Peyer's patch (tissue), 4 donors: ENCODE measurements around the gene SYCN. TPM values are rescaled to one million over a fixed set of nuclear protein-coding genes. Genes with fewer than 3 reads are reported as not detected.

Source experiments
- DNase-seq, 3 donors: peaks; one replicate each; pipeline ENCODE4 v3.0.0-alpha.2; 2017 to 2019
- H3K27ac ChIP-seq, 4 donors: fragments of 200-600 bp; sonication (generic); one replicate each; pipeline ENCODE4 v1.5.1; 2016 to 2019
- H3K27me3 ChIP-seq, 2 donors: fragments of 200-600 bp; sonication (generic); one replicate each; pipeline ENCODE4 v1.5.1; 2019
- H3K36me3 ChIP-seq, 3 donors: fragments of 200-600 bp; sonication (generic); one replicate each; pipeline ENCODE4 v1.5.1; 2016 to 2019
- H3K4me1 ChIP-seq, 4 donors: fragments of 200-600 bp; sonication (generic); one replicate each; pipeline ENCODE4 v1.5.1; 2016 to 2019
- H3K4me3 ChIP-seq, 4 donors: fragments of 200-600 bp; sonication (generic); 1 replicate in 3 of 4; 2 replicates in 1 of 4; pipeline ENCODE4 v1.5.1; 2016 to 2019; ENCODE audit warnings: mild to moderate bottlenecking in 1 of 4
- H3K9me3 ChIP-seq, 4 donors: fragments of 200-600 bp; sonication (generic); one replicate each; pipeline ENCODE4 v1.5.1; 2016 to 2019; ENCODE audit warnings: mild to moderate bottlenecking in 1 of 4
- CTCF ChIP-seq, 6 experiments: fragments of 450-650 bp in 4 of 6; fragments of 200-600 bp in 2 of 6; sonication (generic) in 1 of 6; IDR thresholded peaks; one replicate each; pipeline ENCODE4 v1.5.1; 2017 to 2019; ENCODE audit warnings: antibody characterized with exemption in 6 of 6, mild to moderate bottlenecking in 3 of 6, moderate library complexity in 1 of 6
- POLR2A ChIP-seq, 2 donors: fragments of 450-650 bp; IDR thresholded peaks; one replicate each; pipeline ENCODE4 v1.5.1; 2017; ENCODE audit warnings: antibody characterized with exemption in 2 of 2, mild to moderate bottlenecking in 2 of 2, moderate library complexity in 2 of 2
- total RNA-seq, 4 donors: library from RNA; depleted of rRNA; stranded (reverse); fragments of >200 nt; gene quantifications; one replicate each; pipeline ENCODE4 v1.1.0, GENCODE V29; 2016

SYCN gene
- total RNA-seq, 4 donors from 2014 or later: not detected

- Histone ChIP-seq H3K9me3 (no peaks in the 10 kb centered on the region), H3K4me3 (no peak overlapping the region), H3K27me3 (peaks cover 0 to 16% of the 10 kb centered on the region in 2 donors), H3K27ac (no peak overlapping the region), H3K4me1 (no peaks in the 10 kb centered on the region), H3K36me3 (no peaks in the 10 kb centered on the region)
- TF ChIP-seq CTCF (IDR thresholded peaks at IDR 0.05) (no peak), POLR2A (IDR thresholded peaks at IDR 0.05) (no peak)
- no peak for DNase-seq
Measured at GRCh38 chr19:39207293-39207836, 3.3 kb upstream of the SYCN start.

- DNase-seq: no peak
- TF ChIP-seq POLR2A (IDR thresholded peaks at IDR 0.05) (no peak), CTCF (IDR thresholded peaks at IDR 0.05) (no peak)
- Histone ChIP-seq H3K27me3 (peaks cover 0 to 17% of the 10 kb centered on the region in 2 donors), H3K36me3 (no peaks in the 10 kb centered on the region), H3K27ac (no peak overlapping the region), H3K4me1 (no peaks in the 10 kb centered on the region), H3K4me3 (no peak overlapping the region), H3K9me3 (no peaks in the 10 kb centered on the region)
Measured at GRCh38 chr19:39206122-39206521, 2.1 kb upstream of the SYCN start.

GRCh38 chr19:39205449-39205764 is 1.3 kb upstream of the SYCN start:
- DNase-seq: no peak
- no peak overlapping the region for H3K27ac ChIP-seq
- TF ChIP-seq CTCF (IDR thresholded peaks at IDR 0.05): no peak
- TF ChIP-seq POLR2A (IDR thresholded peaks at IDR 0.05): no peak
- H3K4me1 ChIP-seq: no peaks in the 10 kb centered on the region
- H3K9me3 ChIP-seq: no peaks in the 10 kb centered on the region
- H3K27me3 ChIP-seq: peaks cover 0 to 17% of the 10 kb centered on the region in 2 donors
- H3K4me3 ChIP-seq: no peak overlapping the region
- no peaks in the 10 kb centered on the region for H3K36me3 ChIP-seq

- no peak for DNase-seq
- Histone ChIP-seq H3K36me3 (no peaks in the 10 kb centered on the region), H3K4me3 (no peak overlapping the region), H3K4me1 (no peaks in the 10 kb centered on the region), H3K27me3 (peaks cover 0 to 23% of the 10 kb centered on the region in 2 donors), H3K9me3 (no peaks in the 10 kb centered on the region), H3K27ac (no peak overlapping the region)
- TF ChIP-seq POLR2A (IDR thresholded peaks at IDR 0.05) (no peak), CTCF (IDR thresholded peaks at IDR 0.05) (no peak)
Measured at GRCh38 chr19:39202998-39203355, 1.1 kb downstream of the SYCN start.

- Histone ChIP-seq H3K4me3 (no peak overlapping the region), H3K9me3 (no peaks in the 10 kb centered on the region), H3K4me1 (peaks cover 0 to 13% (median 0%) of the 10 kb centered on the region in 4 donors), H3K36me3 (no peaks in the 10 kb centered on the region), H3K27ac (no peak overlapping the region), H3K27me3 (peaks cover 0 to 42% of the 10 kb centered on the region in 2 donors)
- DNase-seq: no peak
- no peak for TF ChIP-seq CTCF (IDR thresholded peaks at IDR 0.05)
- no peak for TF ChIP-seq POLR2A (IDR thresholded peaks at IDR 0.05)
Measured at GRCh38 chr19:39200803-39201115, 3.3 kb downstream of the SYCN start.
